GM23248 (cell line): ENCODE results near the gene CCNY. TPM values are rescaled to one million over a fixed set of nuclear protein-coding genes. Genes with fewer than 3 reads are reported as not detected.

Source experiments
- DNase-seq: peaks from one replicate; pipeline ENCODE4 v3.0.0-alpha.2; 2015
- H2AFZ ChIP-seq: fragments of 200-600 bp; sonication (generic); 2 replicates; pipeline ENCODE4 v1.6.1; 2016; ENCODE audit warnings: antibody characterized with exemption
- H3F3A ChIP-seq: fragments of 200-600 bp; sonication (generic); 2 replicates; pipeline ENCODE4 v1.6.1; 2016; ENCODE audit warnings: mild to moderate bottlenecking, antibody characterized with exemption, mixed run types; ENCODE audit not compliant: insufficient read depth
- H3K27ac ChIP-seq: fragments of 200-600 bp; sonication (generic); 2 replicates; pipeline ENCODE4 v1.5.1; 2016; ENCODE audit warnings: mild to moderate bottlenecking
- H3K27me3 ChIP-seq: fragments of 200-600 bp; sonication (generic); replicated peaks from 2 replicates; pipeline ENCODE4 v1.6.1; 2016; ENCODE audit warnings: mild to moderate bottlenecking; ENCODE audit not compliant: insufficient read depth
- H3K36me3 ChIP-seq: fragments of 200-600 bp; sonication (generic); 2 replicates; pipeline ENCODE4 v1.6.1; 2016; ENCODE audit warnings: low read depth, mild to moderate bottlenecking
- H3K4me1 ChIP-seq: fragments of 200-600 bp; sonication (generic); 2 replicates; pipeline ENCODE4 v1.6.1; 2016; ENCODE audit warnings: mild to moderate bottlenecking; ENCODE audit not compliant: insufficient read depth
- H3K4me2 ChIP-seq: fragments of 200-600 bp; sonication (generic); one replicate; pipeline ENCODE4 v1.6.1; 2016; ENCODE audit warnings: mild to moderate bottlenecking; ENCODE audit not compliant: unreplicated experiment
- H3K4me3 ChIP-seq: fragments of 200-600 bp; sonication (generic); 2 replicates; pipeline ENCODE4 v1.5.1; 2016; ENCODE audit warnings: mild to moderate bottlenecking
- H3K79me2 ChIP-seq: fragments of 200-600 bp; sonication (generic); 2 replicates; pipeline ENCODE4 v1.6.1; 2016; ENCODE audit warnings: mild to moderate bottlenecking; ENCODE audit not compliant: insufficient read depth
- H3K9ac ChIP-seq: fragments of 200-600 bp; sonication (generic); 2 replicates; pipeline ENCODE4 v1.6.1; 2016; ENCODE audit warnings: mild to moderate bottlenecking
- H3K9me2 ChIP-seq: fragments of 200-600 bp; sonication (generic); 2 replicates; pipeline ENCODE4 v1.6.1; 2016; ENCODE audit warnings: mixed run types, mild to moderate bottlenecking, moderate library complexity; ENCODE audit not compliant: insufficient read depth
- H3K9me3 ChIP-seq: fragments of 200-600 bp; sonication (generic); one replicate; pipeline ENCODE4 v1.6.1; 2017; ENCODE audit warnings: low read depth
- H4K20me1 ChIP-seq: fragments of 200-600 bp; sonication (generic); 2 replicates; pipeline ENCODE4 v1.6.0; 2016; ENCODE audit not compliant: insufficient read depth
- EZH2 ChIP-seq: fragments of 200-600 bp; sonication (generic); IDR thresholded peaks from 2 replicates; pipeline ENCODE4 v1.6.1; 2018; ENCODE audit warnings: antibody characterized with exemption, mild to moderate bottlenecking; ENCODE audit not compliant: insufficient read depth, poor library complexity, severe bottlenecking
- EZH2phosphoT487 ChIP-seq: fragments of 200-600 bp; sonication (generic); IDR thresholded peaks from 2 replicates; pipeline ENCODE4 v1.6.1; 2018; ENCODE audit warnings: antibody characterized with exemption, moderate library complexity, mild to moderate bottlenecking, low read depth; ENCODE audit not compliant: insufficient read depth
- WGBS, 2 experiments: methylation state at CpG; one replicate each; pipeline ENCODE4 v1.1.6; 2015 to 2017; ENCODE audit warnings: low lambda C conversion rate in 2 of 2, low coverage in 1 of 2; ENCODE audit errors: missing lambda C conversion rate in 2 of 2; 5-methylcytosine and 5-hydroxymethylcytosine counted together
- in situ Hi-C: fragments of 300-500 bp; cut with MboI; formaldehyde crosslinking; loops from 2 replicates; pipeline ENCODE4 v1.15.0; 2020
- polyA plus RNA-seq: library from polyadenylated mRNA; unstranded; fragments of >200 nt; fragmentation: Nextera tagmentation; extraction: Ambion mirVana; gene quantifications from 2 replicates; pipeline ENCODE4 v1.2.1, GENCODE V29; 2016
- total RNA-seq: library from RNA; depleted of rRNA; stranded (reverse); fragments of >200 nt; shearing (Covaris generic); gene quantifications from 2 replicates; pipeline ENCODE4 v1.2.3, GENCODE V29; 2014

CCNY gene
- total and polyA plus RNA-seq, 2 experiments from 2014 or later: 12.8 to 70.4 TPM

GRCh38 chr10:35394411-35394851, 58.1 kb downstream of the CCNY start:
- Histone ChIP-seq H3K27ac (no peak overlapping the region), H3K4me2 (no peak overlapping the region), H3K4me1 (peaks cover 10% of the 10 kb centered on the region), H3K9ac (no peak overlapping the region), H3K4me3 (no peak overlapping the region), H2AFZ (no peak overlapping the region), H3F3A (peaks cover 5% of the 10 kb centered on the region; the same call in 1 of the 2 replicates), H3K9me2 (no peaks in the 10 kb centered on the region), H3K27me3 (no peaks in the 10 kb centered on the region), H3K9me3 (no peaks in the 10 kb centered on the region), H3K79me2 (peaks cover 100% of the 10 kb centered on the region), H3K36me3 (no peaks in the 10 kb centered on the region), H4K20me1 (peaks cover 25% of the 10 kb centered on the region)
- 98 to 99% methylated on average over 6 of the region's 6 CpGs for WGBS, 2 experiments
- in situ Hi-C loops: no loop called here
- no peak for DNase-seq
- no peak for TF ChIP-seq EZH2phosphoT487
- TF ChIP-seq EZH2: no peak

DNA sequence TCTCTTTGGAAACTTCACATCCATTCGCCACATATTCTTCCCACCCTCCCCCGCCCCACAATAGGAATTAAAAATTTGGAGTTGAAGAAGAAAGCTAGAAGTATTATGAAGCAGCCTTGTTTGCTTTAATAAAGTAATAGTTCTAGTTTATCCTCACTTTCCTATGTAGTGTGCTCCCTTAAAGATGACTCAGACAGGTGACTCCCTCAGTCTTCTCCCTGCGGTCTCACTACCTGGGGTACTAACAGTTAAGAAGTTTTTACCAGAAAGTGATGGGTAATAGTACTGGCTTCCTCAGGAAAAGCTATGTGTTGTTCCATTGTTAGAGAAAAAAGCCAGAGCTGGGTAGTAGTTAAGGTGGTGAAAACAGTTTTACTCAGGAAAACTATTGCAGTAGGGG, 58.6 kb downstream of the CCNY start:
- Histone ChIP-seq H3K27ac (no peak overlapping the region), H3K4me1 (peaks cover 10% of the 10 kb centered on the region), H3K9ac (no peak overlapping the region), H3K4me3 (no peak overlapping the region), H3F3A (peaks cover 5% of the 10 kb centered on the region; the same call in 1 of the 2 replicates), H4K20me1 (peaks cover 25% of the 10 kb centered on the region), H3K4me2 (no peak overlapping the region), H2AFZ (no peak overlapping the region), H3K9me2 (no peaks in the 10 kb centered on the region), H3K36me3 (no peaks in the 10 kb centered on the region), H3K27me3 (no peaks in the 10 kb centered on the region), H3K79me2 (peaks cover 100% of the 10 kb centered on the region), H3K9me3 (no peaks in the 10 kb centered on the region)
- no peak for DNase-seq
- in situ Hi-C loops: no loop called here
- WGBS, 2 experiments: 98 to 100% methylated on average over 3 of the region's 3 CpGs
- no peak for TF ChIP-seq EZH2
- no peak for TF ChIP-seq EZH2phosphoT487

GRCh38 chr10:35396560-35397434, 60.5 kb downstream of the CCNY start:
- Histone ChIP-seq H3K4me1 (peaks cover 14% of the 10 kb centered on the region), H3K79me2 (peaks cover 98% of the 10 kb centered on the region), H3K4me3 (no peak overlapping the region), H3K9ac (no peak overlapping the region), H3K9me2 (no peaks in the 10 kb centered on the region), H3K36me3 (no peaks in the 10 kb centered on the region), H3K4me2 (no peak overlapping the region), H2AFZ (no peak overlapping the region), H3F3A (peaks cover 5% of the 10 kb centered on the region; the same call in 1 of the 2 replicates), H3K9me3 (no peaks in the 10 kb centered on the region), H3K27ac (no peak overlapping the region), H4K20me1 (peaks cover 28% of the 10 kb centered on the region), H3K27me3 (no peaks in the 10 kb centered on the region)
- no peak for TF ChIP-seq EZH2phosphoT487
- no peak for TF ChIP-seq EZH2
- 97% methylated on average over 12 of the region's 12 CpGs for WGBS, 2 experiments
- in situ Hi-C loops: no loop called here
- DNase-seq: no peak

- H3K9me3 ChIP-seq: no peaks in the 10 kb centered on the region
- no peak overlapping the region for H3K27ac ChIP-seq
- H4K20me1 ChIP-seq: peaks cover 25% of the 10 kb centered on the region
- H3K27me3 ChIP-seq: no peaks in the 10 kb centered on the region
- TF ChIP-seq EZH2phosphoT487: no peak
- no peak for TF ChIP-seq EZH2
- 59% methylated on average over 4 of the region's 4 CpGs for WGBS, 2 experiments
- H3K79me2 ChIP-seq: peaks cover 98% of the 10 kb centered on the region
- in situ Hi-C loops: no loop called here
- no peak overlapping the region for H3K4me3 ChIP-seq
- peaks cover 5% of the 10 kb centered on the region; the same call in 1 of the 2 replicates for H3F3A ChIP-seq
- no peaks in the 10 kb centered on the region for H3K36me3 ChIP-seq
- DNase-seq: no peak
- H2AFZ ChIP-seq: no peak overlapping the region
- H3K4me1 ChIP-seq: peaks cover 14% of the 10 kb centered on the region
- no peaks in the 10 kb centered on the region for H3K9me2 ChIP-seq
- no peak overlapping the region for H3K4me2 ChIP-seq
- no peak overlapping the region for H3K9ac ChIP-seq
Measured at GRCh38 chr10:35397953-35398352, 61.6 kb downstream of the CCNY start.
